Prostate gland (tissue), 2 donors: Measurements from ENCODE around the gene MAP3K4. TPM values are rescaled to one million over a fixed set of nuclear protein-coding genes. Genes with fewer than 3 reads are reported as not detected.

Experiments used
- DNase-seq: peaks from one replicate; pipeline ENCODE4 v3.0.0-alpha.2; 2019; ENCODE audit warnings: low spot score
- H3K27ac ChIP-seq, 2 donors: fragments of 200-600 bp; sonication (generic); 2 replicates each; pipeline ENCODE4 v1.5.1; 2017 to 2019
- H3K27me3 ChIP-seq: fragments of 200-600 bp; sonication (generic); replicated peaks from 2 replicates; pipeline ENCODE4 v1.5.1; 2019; ENCODE audit not compliant: insufficient read depth
- H3K36me3 ChIP-seq, 2 donors: fragments of 200-600 bp; sonication (generic); 1 replicate in 1 of 2; 2 replicates in 1 of 2; pipeline versions ENCODE4 v1.5.1 to v1.8.1; 2017 to 2019
- H3K4me1 ChIP-seq: fragments of 200-600 bp; sonication (generic); replicated peaks from 2 replicates; pipeline ENCODE4 v1.5.1; 2019
- H3K4me3 ChIP-seq, 2 donors: fragments of 200-600 bp; sonication (generic); 2 replicates each; pipeline ENCODE4 v1.5.1; 2017 to 2019
- H3K9me3 ChIP-seq: fragments of 200-600 bp; sonication (generic); 2 replicates; pipeline ENCODE4 v1.5.1; 2017
- CTCF ChIP-seq, 4 experiments: fragments of 200-600 bp in 2 of 4; fragments of 450-650 bp in 2 of 4; sonication (generic) in 2 of 4; IDR thresholded peaks; 1 replicate in 3 of 4; 2 replicates in 1 of 4; pipeline ENCODE4 v1.5.1; 2016 to 2019; ENCODE audit warnings: antibody characterized with exemption in 4 of 4, mild to moderate bottlenecking in 2 of 4, moderate library complexity in 2 of 4
- POLR2A ChIP-seq: fragments of 450-650 bp; IDR thresholded peaks from one replicate; pipeline ENCODE4 v1.6.1; 2016; ENCODE audit warnings: antibody characterized with exemption, mild to moderate bottlenecking
- POLR2AphosphoS5 ChIP-seq: sonication (generic); formaldehyde crosslinking; IDR thresholded peaks from one replicate; pipeline ENCODE4 v1.6.1; 2017; ENCODE audit warnings: antibody characterized with exemption
- WGBS: methylation state at CpG from one replicate; pipeline ENCODE4 v1.1.5; 2018; 5-methylcytosine and 5-hydroxymethylcytosine counted together
- intact Hi-C: fragments of 100-400 bp; cut with DNase I; formaldehyde crosslinking; loops from one replicate; pipeline ENCODE4 v1.14.2; 2022
- total RNA-seq, 2 donors: library from RNA; depleted of rRNA; stranded (reverse); fragments of >200 nt; gene quantifications; one replicate each; pipeline ENCODE4 v1.1.0, GENCODE V29; 2016

MAP3K4 gene
- total RNA-seq, 2 donors from 2014 or later, result 26.2 to 59.2 TPM

- Histone ChIP-seq H3K9me3 (no peaks in the 10 kb centered on the region), H3K27me3 (no peaks in the 10 kb centered on the region), H3K4me3 (no peak overlapping the region), H3K36me3 (peaks cover 0 to 4% of the 10 kb centered on the region in 2 donors), H3K4me1 (no peaks in the 10 kb centered on the region), H3K27ac (no peak overlapping the region)
- no peak for DNase-seq
- TF ChIP-seq POLR2A (no peak), POLR2AphosphoS5 (no peak), CTCF (IDR thresholded peaks at IDR 0.05) (no peak)
- intact Hi-C loops, result no loop called here
- WGBS, result 91% methylated on average over 5 of the region's 5 CpGs
Observed at GRCh38 chr6:161085246-161085645, 93.7 kb downstream of the MAP3K4 start.

- intact Hi-C loops, result no loop called here
Observed at GRCh38 chr6:161088676-161089328, 97.2 kb downstream of the MAP3K4 start.

GRCh38 chr6:161091151-161091550, 99.6 kb downstream of the MAP3K4 start:
- 94% methylated on average over 4 of the region's 4 CpGs for WGBS
- Histone ChIP-seq H3K4me1 (no peaks in the 10 kb centered on the region), H3K4me3 (no peak overlapping the region), H3K27ac (no peak overlapping the region), H3K9me3 (no peaks in the 10 kb centered on the region), H3K36me3 (no peaks in the 10 kb centered on the region), H3K27me3 (no peaks in the 10 kb centered on the region)
- no peak for TF ChIP-seq CTCF (IDR thresholded peaks at IDR 0.05)
- no peak for TF ChIP-seq POLR2A
- no peak for TF ChIP-seq POLR2AphosphoS5
- intact Hi-C loops, result no loop called here
- DNase-seq, result no peak

More at GRCh38 chr6:161088676-161089328, 97.2 kb downstream of the MAP3K4 start:
- TF ChIP-seq POLR2A (no peak), CTCF (IDR thresholded peaks at IDR 0.05) (no peak), POLR2AphosphoS5 (no peak)
- Histone ChIP-seq H3K4me1 (no peaks in the 10 kb centered on the region), H3K36me3 (no peaks in the 10 kb centered on the region), H3K9me3 (no peaks in the 10 kb centered on the region), H3K27ac (no peak overlapping the region), H3K27me3 (no peaks in the 10 kb centered on the region), H3K4me3 (no peak overlapping the region)
- 72% methylated on average over 2 of the region's 2 CpGs for WGBS
- no peak for DNase-seq

- no peak for DNase-seq
- Histone ChIP-seq H3K27ac (no peak overlapping the region), H3K27me3 (no peaks in the 10 kb centered on the region), H3K4me3 (no peak overlapping the region), H3K9me3 (no peaks in the 10 kb centered on the region), H3K4me1 (no peaks in the 10 kb centered on the region), H3K36me3 (no peaks in the 10 kb centered on the region)
- WGBS, result 71% methylated on average over 6 of the region's 6 CpGs
- no peak for TF ChIP-seq CTCF (IDR thresholded peaks at IDR 0.05)
- TF ChIP-seq POLR2AphosphoS5, result no peak
- no peak for TF ChIP-seq POLR2A
- intact Hi-C loops, result no loop called here
Observed at GRCh38 chr6:161091972-161092701, 100.6 kb downstream of the MAP3K4 start.
